Activated T-cell treated with anti-CD3 and anti-CD28 coated beads for 48 hours (primary cell): Measurements from ENCODE around the gene MGST1.
A peak's percentile ranks its signal among the peaks of the same experiment; 100 is the strongest.
"Not testable (repeated sequence)": the region's sequence is repeated elsewhere in the genome, so short reads cannot be mapped to it uniquely, and the experiment has no call there.

Source experiments
- DNase-seq: peaks from one replicate; pipeline ENCODE4 v3.0.0-alpha.2; 2020; ENCODE audit warnings: low read depth

The MGST1 gene

DNA sequence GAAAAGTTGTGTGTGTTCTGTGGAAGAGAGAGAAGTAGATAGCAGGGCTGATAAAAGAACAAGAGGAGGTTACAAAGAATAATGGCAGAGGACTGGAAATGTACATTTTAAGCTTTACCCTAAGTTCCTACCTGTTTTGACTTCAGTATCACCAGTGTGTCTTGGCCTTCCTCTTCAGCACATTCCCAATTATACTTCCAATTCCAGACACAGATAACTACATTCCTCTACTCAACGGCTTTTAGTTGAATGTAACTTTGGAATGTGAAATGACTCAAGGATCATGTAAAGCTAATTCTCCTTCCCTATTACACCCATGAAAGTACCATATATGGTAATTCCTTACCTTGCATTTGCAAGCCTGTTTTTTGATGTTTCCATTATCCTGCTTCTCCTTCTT lies 5.0 kb downstream of the MGST1 start:
- no peak for DNase-seq

DNA sequence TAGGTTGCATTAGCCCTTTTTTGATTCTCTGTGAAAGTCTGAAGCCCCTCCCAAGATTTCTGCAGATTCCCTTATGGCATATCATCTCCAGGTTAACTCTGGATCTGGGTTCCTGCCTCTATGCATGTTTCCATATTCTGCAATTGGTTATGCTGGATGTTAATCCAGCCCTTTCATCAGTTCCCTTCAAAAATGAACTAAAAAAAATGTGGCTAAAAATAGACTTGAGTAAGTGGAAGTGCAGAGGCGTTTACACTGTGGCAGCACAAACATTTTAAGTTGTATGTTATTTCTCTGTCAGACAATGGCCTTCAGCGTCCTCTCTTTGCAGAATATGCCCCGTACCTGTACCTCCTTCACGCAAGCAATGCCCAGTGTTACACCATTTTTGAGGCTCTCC lies 11.4 kb downstream of the MGST1 start:
- no peak for DNase-seq

- DNase-seq, result peak; percentile 10
These were observed 12.4 kb downstream of the MGST1 start for GRCh38 chr12:16359512-16360491.

GRCh38 chr12:16361142-16361783 lies 13.8 kb downstream of the MGST1 start:
- DNase-seq, result no peak

DNA sequence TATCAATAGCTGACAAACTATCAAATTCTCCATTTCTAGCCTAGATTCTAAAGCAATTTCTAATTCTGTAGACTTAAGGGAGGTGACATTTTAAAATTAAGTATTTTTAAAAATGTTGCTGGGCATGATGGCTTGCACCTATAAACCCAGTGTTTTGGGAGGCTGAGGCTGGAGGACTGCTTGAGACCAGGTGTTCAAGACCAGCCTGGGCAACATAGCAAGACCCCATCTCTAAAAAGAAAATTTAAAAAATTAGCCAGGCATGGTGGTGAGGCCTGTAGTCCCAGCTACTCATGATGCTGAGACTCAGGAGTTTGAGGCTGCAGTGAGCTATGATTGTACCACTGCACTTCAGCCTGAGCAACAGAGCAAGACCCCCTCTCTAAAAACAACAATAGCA lies 15.1 kb downstream of the MGST1 start:
- DNase-seq, result no peak

DNA sequence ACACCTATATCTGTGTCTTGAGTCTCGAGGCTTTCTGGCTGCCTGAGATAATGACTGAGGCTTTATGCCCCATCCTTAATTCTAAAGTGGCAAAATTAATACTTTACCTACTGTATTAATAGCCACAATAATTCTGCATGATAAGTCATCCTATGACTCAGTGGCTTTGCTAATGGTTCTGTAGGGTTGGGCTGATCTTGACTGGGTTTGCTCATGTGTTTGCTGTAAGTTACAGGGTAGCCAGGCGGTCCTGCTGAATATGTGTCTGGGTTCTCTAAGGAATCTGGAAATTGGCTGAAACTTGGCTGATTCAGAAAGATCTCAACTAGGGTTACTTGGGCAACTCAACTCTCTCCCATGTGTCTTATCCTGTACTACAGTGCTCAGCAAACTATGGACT lies 21.7 kb downstream of the MGST1 start:
- no peak for DNase-seq

DNA sequence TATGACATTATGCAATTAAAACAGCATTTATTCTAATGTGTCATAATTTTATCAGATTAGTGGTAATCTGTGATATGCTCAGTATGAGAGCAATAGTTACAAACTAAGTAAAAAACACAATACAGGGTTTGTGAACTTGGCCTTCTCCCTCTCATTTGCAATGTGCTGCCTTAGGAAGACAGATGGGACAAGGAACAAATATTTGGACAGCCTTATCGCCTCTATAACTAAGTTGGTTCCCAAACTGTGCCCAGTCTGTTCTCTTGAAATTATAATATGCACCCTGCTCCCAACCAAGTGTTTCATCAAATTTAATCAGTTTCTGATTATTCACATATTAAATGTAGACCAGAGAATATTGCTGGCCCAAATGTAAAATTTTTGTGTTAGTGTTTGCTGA lies 22.7 kb downstream of the MGST1 start:
- DNase-seq, result no peak

- not testable (repeated sequence) for DNase-seq
These were observed 35.3 kb downstream of the MGST1 start for GRCh38 chr12:16382652-16383312.

DNA sequence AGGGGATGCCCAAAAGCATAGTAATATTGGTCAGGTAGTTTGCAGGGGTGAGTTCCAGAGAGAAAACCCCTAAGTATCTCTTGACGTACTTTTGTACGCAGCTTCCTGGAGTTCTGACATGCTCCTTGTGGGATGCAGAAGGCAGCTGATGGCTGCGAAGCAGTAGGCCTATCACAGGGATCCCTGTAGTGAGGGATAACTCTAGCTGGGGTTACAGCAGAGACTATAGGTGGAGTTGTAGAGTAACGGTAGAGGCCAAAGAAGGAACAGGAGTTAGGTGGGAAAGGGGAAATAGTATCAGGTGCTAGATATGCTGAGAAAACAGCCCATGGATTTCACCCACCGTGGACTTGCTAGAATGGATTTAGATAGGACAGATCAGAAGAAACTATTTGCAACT lies 37.3 kb downstream of the MGST1 start:
- no peak for DNase-seq

GRCh38 chr12:16385782-16386646 lies 38.6 kb downstream of the MGST1 start:
- no peak for DNase-seq

GRCh38 chr12:16387919-16388318 lies 40.5 kb downstream of the MGST1 start:
- no peak for DNase-seq

DNA sequence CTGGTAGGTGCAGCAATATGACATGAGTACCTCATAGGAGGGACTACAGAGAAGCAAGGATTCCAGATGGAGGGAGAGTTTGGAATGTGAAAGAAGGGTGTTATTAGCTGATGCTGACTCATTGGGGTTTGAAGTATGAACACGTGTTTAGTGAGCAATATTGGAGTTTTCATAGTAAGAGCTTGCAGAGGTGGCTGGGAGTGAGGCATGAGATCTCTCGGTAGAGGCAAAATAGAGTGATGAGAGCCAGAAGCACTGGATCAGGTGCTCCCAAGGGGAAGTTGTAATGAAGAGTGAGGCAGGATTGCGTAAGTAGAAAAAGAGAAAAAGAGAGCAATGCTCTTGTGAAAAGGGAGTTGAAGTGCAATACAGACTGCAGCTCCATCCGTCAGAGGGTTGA lies 42.1 kb downstream of the MGST1 start:
- no peak for DNase-seq

DNA sequence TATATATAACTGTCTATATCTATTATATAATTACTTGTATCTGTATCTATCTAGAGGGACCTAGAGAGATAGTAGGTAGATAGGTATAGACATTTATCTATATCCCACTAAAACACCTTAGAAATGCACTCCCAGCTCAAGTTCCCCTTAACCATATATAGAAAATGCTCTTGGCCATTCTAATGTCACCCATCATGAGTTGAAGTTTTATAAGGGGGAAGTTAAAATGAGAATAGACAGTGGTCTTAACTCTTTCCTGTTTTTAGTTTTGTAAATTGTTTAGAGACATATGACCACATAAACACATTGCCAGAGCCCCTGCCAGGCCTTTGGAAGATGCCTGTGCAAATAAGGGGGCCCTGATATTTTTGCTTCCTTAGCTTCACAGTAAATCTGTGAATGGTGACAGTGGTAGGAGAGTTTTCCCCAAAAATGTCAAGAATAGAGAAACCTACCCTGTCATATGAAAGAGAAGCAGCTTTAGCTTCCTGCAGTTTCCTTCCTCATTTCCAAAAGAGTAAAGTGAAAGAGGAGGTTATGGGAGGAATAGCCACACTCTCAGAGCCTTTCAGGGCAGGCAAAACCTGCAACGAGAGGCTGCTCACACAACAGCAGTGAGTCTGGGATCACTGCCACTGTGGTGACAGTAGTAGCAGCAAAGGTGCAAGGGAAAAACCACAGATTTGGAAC lies 45.5 kb downstream of the MGST1 start:
- no peak for DNase-seq

GRCh38 chr12:16399101-16399500 lies 51.7 kb downstream of the MGST1 start:
- no peak for DNase-seq

DNA sequence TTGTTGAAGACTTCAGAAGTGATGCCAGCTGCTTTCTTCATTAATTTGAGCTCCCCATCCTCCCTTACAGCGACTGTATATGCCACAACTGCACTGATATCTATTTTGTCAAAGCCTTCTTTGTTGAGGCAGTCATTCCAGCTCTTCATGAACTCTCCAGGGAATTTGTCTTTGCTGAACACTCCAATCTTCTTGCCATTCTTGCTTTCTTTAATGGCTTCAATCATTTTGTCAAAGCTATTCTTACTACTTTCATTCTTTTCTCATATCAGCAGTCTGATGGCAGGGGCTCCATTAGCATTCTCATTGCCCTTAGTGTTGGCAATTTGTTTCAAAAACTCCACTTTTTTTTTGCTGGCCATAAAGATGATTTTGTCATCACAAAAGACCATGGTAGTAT lies 54.4 kb downstream of the MGST1 start:
- not testable (repeated sequence) for DNase-seq

GRCh38 chr12:16407346-16407745 lies 59.9 kb downstream of the MGST1 start:
- DNase-seq, result no peak
